K562 (cell line): ENCODE data around the gene C1RL. TPM values are rescaled to one million over a fixed set of nuclear protein-coding genes. Genes with fewer than 3 reads are reported as not detected.
A peak's percentile ranks its signal among the peaks of the same experiment; 100 is the strongest.

Experiments used
- CEBPB ChIP-seq: fragments of 450-650 bp; IDR thresholded peaks from 2 replicates; pipeline ENCODE4 v1.6.1; 2016; ENCODE audit warnings: missing genetic modification characterization, missing compliant biosample characterization
- ELK3 ChIP-seq: fragments of 450-650 bp; formaldehyde crosslinking; IDR thresholded peaks from 2 replicates; pipeline ENCODE4 v1.4.0; 2020; ENCODE audit warnings: mild to moderate bottlenecking
- FOXJ2 ChIP-seq: fragments of 200-800 bp; sonication (Bioruptor generic); IDR thresholded peaks from 2 replicates; pipeline ENCODE4 v1.6.1; 2016; ENCODE audit warnings: missing genetic modification characterization, missing compliant biosample characterization
- GABPA ChIP-seq: fragments of 200-800 bp; sonication (Bioruptor generic); conservative IDR thresholded peaks from 2 replicates; pipeline ENCODE4 v1.6.1; 2016; ENCODE audit warnings: low read depth, missing genetic modification characterization, missing compliant biosample characterization
- GATAD2B ChIP-seq: fragments of 450-650 bp; IDR thresholded peaks from 2 replicates; pipeline ENCODE4 v1.6.1; 2017; ENCODE audit warnings: mild to moderate bottlenecking, borderline replicate concordance
- ILK ChIP-seq: fragments of 450-650 bp; IDR thresholded peaks from 2 replicates; pipeline ENCODE4 v1.6.1; 2016; ENCODE audit warnings: missing genetic modification characterization, low read depth, mild to moderate bottlenecking, missing compliant biosample characterization, moderate library complexity, borderline replicate concordance
- IRF9 ChIP-seq: fragments of 450-650 bp; IDR thresholded peaks from 2 replicates; pipeline ENCODE4 v1.6.1; 2016; ENCODE audit warnings: missing biosample characterization, missing genetic modification characterization
- KAT2B ChIP-seq: IDR thresholded peaks from one replicate; pipeline ENCODE4 v1.6.1; 2012; ENCODE audit warnings: low read depth, mild to moderate bottlenecking, control low read depth, inconsistent platforms, low read length, moderate library complexity
- MECOM ChIP-seq: fragments of 250-450 bp; sonication (Bioruptor Pico); IDR thresholded peaks from 2 replicates; pipeline ENCODE4 v1.8.0; 2022; ENCODE audit warnings: inconsistent platforms
- MLLT1 ChIP-seq, 2 experiments: fragments of 450-650 bp; IDR thresholded peaks; 2 replicates each; pipeline ENCODE4 v1.6.1; 2016
- NBN ChIP-seq: fragments of 450-650 bp; IDR thresholded peaks from 2 replicates; pipeline ENCODE4 v1.6.1; 2016; ENCODE audit warnings: low read depth, mild to moderate bottlenecking
- NCOR1 ChIP-seq: fragments of 450-650 bp; IDR thresholded peaks from 2 replicates; pipeline ENCODE4 v1.6.1; 2016; ENCODE audit warnings: mild to moderate bottlenecking, moderate library complexity
- NFE2 ChIP-seq: IDR thresholded peaks from 2 replicates; pipeline ENCODE4 v1.6.1; 2014; ENCODE audit warnings: antibody characterized with exemption, low read depth
- NR1H2 ChIP-seq: sonication (generic); formaldehyde crosslinking; IDR thresholded peaks from 2 replicates; pipeline ENCODE4 v1.4.0; 2020; ENCODE audit warnings: mild to moderate bottlenecking, missing genetic modification reagents
- PCBP1 ChIP-seq: fragments of 200-400 bp; formaldehyde crosslinking; IDR thresholded peaks from 2 replicates; pipeline ENCODE4 v1.6.1; 2018; ENCODE audit warnings: mild to moderate bottlenecking, low read depth, low read length; ENCODE audit not compliant: poor library complexity, severe bottlenecking
- PPARD ChIP-seq: fragments of 250-450 bp; sonication (Bioruptor Pico); IDR thresholded peaks from 2 replicates; pipeline ENCODE4 v1.8.0; 2022; ENCODE audit warnings: inconsistent platforms, mild to moderate bottlenecking, moderate library complexity
- PRMT5 ChIP-seq: sonication (generic); formaldehyde crosslinking; IDR thresholded peaks from 2 replicates; pipeline ENCODE4 v1.5.0; 2020; ENCODE audit warnings: missing genetic modification reagents
- SIN3B ChIP-seq: fragments of 450-650 bp; IDR thresholded peaks from 2 replicates; pipeline ENCODE4 v1.6.1; 2017; ENCODE audit warnings: low read depth, mild to moderate bottlenecking, moderate library complexity
- SOX6 ChIP-seq: fragments of 450-650 bp; IDR thresholded peaks from 2 replicates; pipeline ENCODE4 v1.6.1; 2014; ENCODE audit warnings: mild to moderate bottlenecking
- TRIM24 ChIP-seq, 2 experiments: fragments of 450-650 bp; IDR thresholded peaks; 2 replicates each; pipeline ENCODE4 v1.6.1; 2016
- XRCC5 ChIP-seq: fragments of 200-400 bp; formaldehyde crosslinking; IDR thresholded peaks from 2 replicates; pipeline ENCODE4 v1.6.1; 2017; ENCODE audit warnings: low read depth, mild to moderate bottlenecking, low read length
- ZNF431 ChIP-seq: sonication (generic); formaldehyde crosslinking; IDR thresholded peaks from 2 replicates; pipeline ENCODE4 v1.8.0; 2022; ENCODE audit warnings: mild to moderate bottlenecking, missing genetic modification reagents
- polyA plus RNA-seq, 8 experiments: library from polyadenylated mRNA; depleted of rRNA in 4 of 8; stranded (reverse) in 5 of 8; unstranded in 3 of 8; fragments of >200 nt; fragmentation: Nextera tagmentation in 2 of 8; fragmentation: Illumina TruSeq in 1 of 8; extraction: Ambion mirVana in 2 of 8; extraction: Trizol in 1 of 8; gene quantifications; 2 replicates each; pipeline versions ENCODE4 v1.2.1 to v1.2.3, GENCODE V29; 2011 to 2014; ENCODE audit warnings: inconsistent platforms in 1 of 8, missing spikeins in 1 of 8
- total RNA-seq, 7 experiments: library from RNA; depleted of rRNA in 6 of 7; stranded (reverse); fragments of >200 nt in 6 of 7; fragmentation: Illumina TruSeq in 2 of 7; extraction: Trizol in 2 of 7; gene quantifications; 2 replicates each; pipeline versions ENCODE4 v1.2.1 to v1.2.3, GENCODE V29; 2011 to 2021; ENCODE audit warnings: low replicate concordance in 1 of 7
- TF ChIP-seq, protein P1 (sequence below): fragments of 250-450 bp; sonication (Bioruptor Pico); IDR thresholded peaks from 2 replicates; pipeline ENCODE4 v1.8.0; 2022; ENCODE audit warnings: moderate library complexity, mild to moderate bottlenecking, inconsistent platforms

The C1RL gene
- total and polyA plus RNA-seq, 9 of the 15 experiments (the other 6 are each of a cell fraction or from before 2014, with no cell fraction given): 1.4 to 10.7 (median 8.0) TPM

GRCh38 chr12:7108796-7109571 lies at the start of gene C1RL (continued):
- TF ChIP-seq PCBP1 (no peak), MECOM (CRISPR knock-in tag) (no peak), ILK (tag) (no peak), FOXJ2 (no peak), SOX6 (0 out of 2 replicates have a peak, but pooled peaks have one; percentile 47), SIN3B (no peak), XRCC5 (peak; percentile 79; the same call in 1 of the 2 replicates), GABPA (tag) (peak; percentile 52), CEBPB (tag) (peak; percentile 99), TRIM24 (IDR thresholded peaks at IDR 0.05) (peak; percentile 25 to 39; a peak in 1 of 4 replicates), IRF9 (tag) (peak; percentile 34; the same call in 1 of the 2 replicates), PPARD (CRISPR knock-in tag) (no peak), NBN (0 out of 2 replicates have a peak, but pooled peaks have one; percentile 28), PRMT5 (CRISPR knock-in tag) (no peak), NR1H2 (CRISPR knock-in tag) (no peak), GATAD2B (peak; percentile 22; the same call in 1 of the 2 replicates), NCOR1 (peak; percentile 44; the same call in 1 of the 2 replicates), ELK3 (CRISPR knock-in tag) (no peak), MLLT1 (IDR thresholded peaks at IDR 0.05) (no peak), NFE2 (no peak), ZNF431 (CRISPR knock-in tag) (no peak), KAT2B (no peak)
- TF ChIP-seq, protein P1, sequence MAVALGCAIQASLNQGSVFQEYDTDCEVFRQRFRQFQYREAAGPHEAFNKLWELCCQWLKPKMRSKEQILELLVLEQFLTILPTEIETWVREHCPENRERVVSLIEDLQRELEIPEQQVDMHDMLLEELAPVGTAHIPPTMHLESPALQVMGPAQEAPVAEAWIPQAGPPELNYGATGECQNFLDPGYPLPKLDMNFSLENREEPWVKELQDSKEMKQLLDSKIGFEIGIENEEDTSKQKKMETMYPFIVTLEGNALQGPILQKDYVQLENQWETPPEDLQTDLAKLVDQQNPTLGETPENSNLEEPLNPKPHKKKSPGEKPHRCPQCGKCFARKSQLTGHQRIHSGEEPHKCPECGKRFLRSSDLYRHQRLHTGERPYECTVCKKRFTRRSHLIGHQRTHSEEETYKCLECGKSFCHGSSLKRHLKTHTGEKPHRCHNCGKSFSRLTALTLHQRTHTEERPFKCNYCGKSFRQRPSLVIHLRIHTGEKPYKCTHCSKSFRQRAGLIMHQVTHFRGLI (CRISPR knock-in tag): no peak
